SKM-1 (cell line): Measurements from ENCODE around the gene CD72.

ENCODE experiments used
- DNase-seq: peaks from one replicate; lab custom pipeline; 2025; ENCODE audit not compliant: unreplicated experiment; lab: John Stamatoyannopoulos, UW

The CD72 gene

GRCh38 chr9:35618325-35618727, at the start of gene CD72:
CD72 (minus strand) TSS chr9:35618413; CDS start chr9:35618303, 110 bp downstream.
- peak; percentile 39 for DNase-seq

GRCh38 chr9:35667939-35668338, 49.7 kb upstream of the CD72 start:
- no peak for DNase-seq

GRCh38 chr9:35666549-35666948, 48.3 kb upstream of the CD72 start:
- no peak for DNase-seq

GRCh38 chr9:35666045-35666444, 47.8 kb upstream of the CD72 start:
- DNase-seq, result no peak

- DNase-seq, result no peak
These were observed 47.2 kb upstream of the CD72 start for GRCh38 chr9:35665471-35665818.

GRCh38 chr9:35664531-35665470, 46.6 kb upstream of the CD72 start, which contains the start of gene ARHGEF39:
ARHGEF39 (minus strand) TSS chr9:35665195; CDS start chr9:35665169, 26 bp downstream.
- peak; percentile 77 for DNase-seq

GRCh38 chr9:35662437-35662836, 44.2 kb upstream of the CD72 start:
- no peak for DNase-seq

- no peak for DNase-seq
These were observed 43.6 kb upstream of the CD72 start for GRCh38 chr9:35661756-35662350.

GRCh38 chr9:35660966-35661415, 42.8 kb upstream of the CD72 start:
- no peak for DNase-seq

GRCh38 chr9:35659340-35659739, 41.1 kb upstream of the CD72 start:
- no peak for DNase-seq

GRCh38 chr9:35658968-35659220, 40.7 kb upstream of the CD72 start:
- no peak for DNase-seq

- DNase-seq, result peak; percentile 77
These were observed 40.1 kb upstream of the CD72 start, which contains the start of gene CCDC107 for GRCh38 chr9:35658137-35658967. CCDC107 (plus strand) TSS chr9:35658292; CDS start chr9:35658380, 88 bp downstream.

GRCh38 chr9:35657546-35658136, 39.4 kb upstream of the CD72 start, which contains the start of gene RMRP:
RMRP (minus strand) TSS chr9:35658019.
- DNase-seq, result peak; percentile 97

GRCh38 chr9:35656831-35657545, 38.8 kb upstream of the CD72 start:
- no peak for DNase-seq

- DNase-seq, result no peak
These were observed 38.1 kb upstream of the CD72 start for GRCh38 chr9:35656348-35656747.

- DNase-seq, result no peak
These were observed 35.4 kb upstream of the CD72 start for GRCh38 chr9:35653611-35654010.

GRCh38 chr9:35652829-35653209, 34.6 kb upstream of the CD72 start:
- no peak for DNase-seq

GRCh38 chr9:35651956-35652828, 34.0 kb upstream of the CD72 start:
- no peak for DNase-seq

GRCh38 chr9:35650341-35651158, 32.3 kb upstream of the CD72 start, which contains the start of gene SIT1:
SIT1 (minus strand) TSS chr9:35650931; CDS start chr9:35650853, 78 bp downstream.
- no peak for DNase-seq
